AG09319 (cell line): ENCODE measurements around the gene CSN1S1.
A peak's percentile ranks its signal among the peaks of the same experiment; 100 is the strongest.

Source experiments
- DNase-seq: peaks from one replicate; pipeline ENCODE4 v3.0.0-alpha.2; 2010; ENCODE audit warnings: low read depth; ENCODE audit errors: extremely low read depth
- TF ChIP-seq, protein P1 (sequence below): IDR thresholded peaks from 2 replicates; pipeline ENCODE4 v1.5.1; 2011; ENCODE audit warnings: low read depth, mild to moderate bottlenecking, inconsistent platforms, low read length, moderate library complexity

Gene CSN1S1, protein sequence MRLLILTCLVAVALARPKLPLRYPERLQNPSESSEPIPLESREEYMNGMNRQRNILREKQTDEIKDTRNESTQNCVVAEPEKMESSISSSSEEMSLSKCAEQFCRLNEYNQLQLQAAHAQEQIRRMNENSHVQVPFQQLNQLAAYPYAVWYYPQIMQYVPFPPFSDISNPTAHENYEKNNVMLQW

GRCh38 chr4:69930768-69931167 is at the start of gene CSN1S1:
TSS of gene CSN1S1 (plus strand) at chr4:69931068. CDS start at chr4:69932556, 1,488 bp downstream.
- DNase-seq = no peak
- TF ChIP-seq, protein P1, sequence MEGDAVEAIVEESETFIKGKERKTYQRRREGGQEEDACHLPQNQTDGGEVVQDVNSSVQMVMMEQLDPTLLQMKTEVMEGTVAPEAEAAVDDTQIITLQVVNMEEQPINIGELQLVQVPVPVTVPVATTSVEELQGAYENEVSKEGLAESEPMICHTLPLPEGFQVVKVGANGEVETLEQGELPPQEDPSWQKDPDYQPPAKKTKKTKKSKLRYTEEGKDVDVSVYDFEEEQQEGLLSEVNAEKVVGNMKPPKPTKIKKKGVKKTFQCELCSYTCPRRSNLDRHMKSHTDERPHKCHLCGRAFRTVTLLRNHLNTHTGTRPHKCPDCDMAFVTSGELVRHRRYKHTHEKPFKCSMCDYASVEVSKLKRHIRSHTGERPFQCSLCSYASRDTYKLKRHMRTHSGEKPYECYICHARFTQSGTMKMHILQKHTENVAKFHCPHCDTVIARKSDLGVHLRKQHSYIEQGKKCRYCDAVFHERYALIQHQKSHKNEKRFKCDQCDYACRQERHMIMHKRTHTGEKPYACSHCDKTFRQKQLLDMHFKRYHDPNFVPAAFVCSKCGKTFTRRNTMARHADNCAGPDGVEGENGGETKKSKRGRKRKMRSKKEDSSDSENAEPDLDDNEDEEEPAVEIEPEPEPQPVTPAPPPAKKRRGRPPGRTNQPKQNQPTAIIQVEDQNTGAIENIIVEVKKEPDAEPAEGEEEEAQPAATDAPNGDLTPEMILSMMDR = no peak

DNA sequence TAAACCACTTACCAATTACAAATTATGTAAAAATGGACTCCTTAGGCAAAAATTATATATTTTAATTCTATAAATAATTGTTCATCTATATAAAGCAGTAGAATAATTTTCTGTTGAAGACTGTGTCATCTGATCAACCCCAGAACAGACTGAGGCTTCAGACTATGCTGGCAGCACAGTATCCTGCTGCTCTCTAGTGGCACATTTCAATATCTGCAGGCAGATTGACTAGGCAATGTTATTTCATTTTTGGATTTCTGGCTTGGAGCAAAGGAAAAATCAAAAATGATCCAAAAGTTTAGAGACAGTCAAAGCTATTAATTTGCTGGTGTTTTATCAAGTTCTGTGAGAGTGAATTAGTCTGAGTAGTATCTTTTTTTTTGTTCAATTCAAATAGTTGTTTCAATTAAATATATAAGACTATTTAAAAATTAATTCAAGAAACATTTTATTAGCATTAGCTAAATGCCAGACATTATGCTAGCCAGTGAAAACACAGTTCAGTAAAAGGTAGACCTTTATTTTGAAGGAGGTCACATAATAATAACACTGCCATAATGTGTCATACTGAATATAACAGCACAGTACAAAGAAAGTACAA is 49.6 kb upstream of the CSN1S1 start:
- TF ChIP-seq, protein P1 = peak; percentile 84
- DNase-seq = peak; percentile 15

GRCh38 chr4:69882150-69882549 is 48.7 kb upstream of the CSN1S1 start:
- no peak for DNase-seq
- TF ChIP-seq, protein P1 = no peak

DNA sequence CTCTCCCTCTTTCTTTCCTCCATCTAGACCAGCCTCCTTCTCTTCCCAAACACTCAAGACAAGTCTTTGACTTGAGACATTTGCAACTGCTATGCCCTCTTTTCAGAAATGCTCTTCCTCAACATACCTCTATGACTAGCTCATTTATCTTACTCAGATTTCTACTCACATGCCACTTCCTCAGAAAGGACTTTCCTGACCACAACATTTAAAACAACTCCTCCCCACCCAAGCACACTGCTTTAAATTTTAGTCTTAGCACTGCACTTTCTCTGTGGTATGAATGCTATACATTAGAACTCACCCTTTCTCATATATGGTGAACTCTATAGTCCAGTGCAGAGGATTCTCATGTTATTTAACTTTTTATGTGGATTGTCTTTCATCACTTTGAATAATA is 42.5 kb upstream of the CSN1S1 start:
- no peak for DNase-seq
- TF ChIP-seq, protein P1 = no peak

- TF ChIP-seq, protein P1 = no peak
- no peak for DNase-seq
Measured at GRCh38 chr4:69894186-69894585, 36.7 kb upstream of the CSN1S1 start.

GRCh38 chr4:69894721-69895120 is 36.1 kb upstream of the CSN1S1 start:
- TF ChIP-seq, protein P1 = no peak
- no peak for DNase-seq

DNA sequence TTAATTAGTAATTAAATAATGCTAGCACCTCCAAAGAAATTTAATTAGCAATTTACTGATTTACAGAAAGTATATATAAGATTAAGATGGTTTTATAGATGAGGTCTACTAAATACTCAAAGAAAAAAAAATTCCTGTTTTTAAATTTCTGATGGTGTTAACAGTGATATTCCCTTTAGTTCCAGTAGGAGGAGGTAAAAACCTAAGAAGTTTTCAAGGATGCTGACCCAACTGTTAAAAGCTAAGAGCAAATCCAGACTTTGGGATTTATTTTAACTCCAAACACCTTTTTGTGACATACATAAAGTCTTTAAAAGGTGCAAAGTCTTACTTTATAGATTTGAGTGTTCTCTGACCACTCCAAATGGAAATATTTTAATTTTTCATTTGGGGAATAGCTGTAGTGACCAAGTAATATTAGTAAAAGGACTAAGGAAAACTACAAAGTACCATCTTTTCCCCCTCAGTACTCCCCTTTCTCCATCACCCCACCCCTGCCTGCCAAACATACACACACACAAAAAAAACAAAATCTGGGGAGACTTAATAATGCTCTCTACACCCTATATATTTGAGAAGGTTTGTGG is 34.2 kb upstream of the CSN1S1 start:
- DNase-seq = no peak

More for the DNA sequence above, 34.2 kb upstream of the CSN1S1 start:
- TF ChIP-seq, protein P1 = peak; percentile 48
